ENCODE data around the gene CAV1.

Gene CAV1

GRCh38 chr7:116549370-116549769, 24.5 kb downstream of the CAV1 start:
- H3K4me3 ChIP-seq (ENCODE audit: low read depth, low read length): no peak overlapping the region
- TF ChIP-seq CTCF (IDR thresholded peaks at IDR 0.05; ENCODE audit: low read depth, low read length, missing control alignments): no peak
- H3K27me3 ChIP-seq (replicated peaks): no peaks in the 10 kb centered on the region
- in situ Hi-C loops (cut with HindIII; ENCODE audit: low pct_ligation_motif_present, low sequenced_read_pairs): no loop called here
- no peak overlapping the region for H3K27ac ChIP-seq
- H3K36me3 ChIP-seq (replicated peaks): peaks cover 68% of the 10 kb centered on the region
- DNase-seq: no peak

GRCh38 chr7:116551692-116552091, 26.9 kb downstream of the CAV1 start:
- DNase-seq: no peak
- no peak overlapping the region for H3K27ac ChIP-seq
- H3K4me3 ChIP-seq (ENCODE audit: low read depth, low read length): no peak overlapping the region
- H3K36me3 ChIP-seq (replicated peaks): peaks cover 57% of the 10 kb centered on the region
- H3K27me3 ChIP-seq (replicated peaks): no peaks in the 10 kb centered on the region
- no peak for TF ChIP-seq CTCF (IDR thresholded peaks at IDR 0.05; ENCODE audit: low read depth, low read length, missing control alignments)
- in situ Hi-C loops (cut with HindIII; ENCODE audit: low pct_ligation_motif_present, low sequenced_read_pairs): no loop called here

- no peak for TF ChIP-seq CTCF (IDR thresholded peaks at IDR 0.05; ENCODE audit: low read depth, low read length, missing control alignments)
- Histone ChIP-seq H3K27me3 (replicated peaks) (no peaks in the 10 kb centered on the region), H3K36me3 (replicated peaks) (peaks cover 56% of the 10 kb centered on the region), H3K4me3 (ENCODE audit: low read depth, low read length) (no peak overlapping the region), H3K27ac (no peak overlapping the region)
- in situ Hi-C loops (cut with HindIII; ENCODE audit: low pct_ligation_motif_present, low sequenced_read_pairs): no loop called here
- DNase-seq: no peak
These were observed 27.8 kb downstream of the CAV1 start for GRCh38 chr7:116552602-116553001.

- H3K27me3 ChIP-seq (replicated peaks): no peaks in the 10 kb centered on the region
- no peak overlapping the region for H3K4me3 ChIP-seq (ENCODE audit: low read depth, low read length)
- DNase-seq: no peak
- in situ Hi-C loops (cut with HindIII; ENCODE audit: low pct_ligation_motif_present, low sequenced_read_pairs): no loop called here
- TF ChIP-seq CTCF (IDR thresholded peaks at IDR 0.05; ENCODE audit: low read depth, low read length, missing control alignments): no peak
- no peak overlapping the region for H3K27ac ChIP-seq
- peaks cover 54% of the 10 kb centered on the region for H3K36me3 ChIP-seq (replicated peaks)
These were observed 28.5 kb downstream of the CAV1 start for GRCh38 chr7:116553168-116553964.

GRCh38 chr7:116554436-116554835, 29.6 kb downstream of the CAV1 start:
- TF ChIP-seq CTCF (IDR thresholded peaks at IDR 0.05; ENCODE audit: low read depth, low read length, missing control alignments): no peak
- in situ Hi-C loops (cut with HindIII; ENCODE audit: low pct_ligation_motif_present, low sequenced_read_pairs): no loop called here
- Histone ChIP-seq H3K27ac (no peak overlapping the region), H3K27me3 (replicated peaks) (no peaks in the 10 kb centered on the region), H3K4me3 (ENCODE audit: low read depth, low read length) (no peak overlapping the region), H3K36me3 (replicated peaks) (peaks cover 55% of the 10 kb centered on the region)
- no peak for DNase-seq

- peaks cover 56% of the 10 kb centered on the region for H3K36me3 ChIP-seq (replicated peaks)
- DNase-seq: no peak
- no peak for TF ChIP-seq CTCF (IDR thresholded peaks at IDR 0.05; ENCODE audit: low read depth, low read length, missing control alignments)
- H3K27ac ChIP-seq: no peak overlapping the region
- in situ Hi-C loops (cut with HindIII; ENCODE audit: low pct_ligation_motif_present, low sequenced_read_pairs): no loop called here
- no peak overlapping the region for H3K4me3 ChIP-seq (ENCODE audit: low read depth, low read length)
- no peaks in the 10 kb centered on the region for H3K27me3 ChIP-seq (replicated peaks)
These were observed 30.1 kb downstream of the CAV1 start for GRCh38 chr7:116554911-116555310.

Measured in brain microvascular endothelial cell (primary cell).